Measurements from ENCODE around the gene NEMP1.

GRCh38 chr12:57047981-57048380 lies 30.6 kb downstream of the NEMP1 start:
- no peak for TF ChIP-seq MAX (IDR thresholded peaks at IDR 0.05)
- no peak for TF ChIP-seq FOXA1 (IDR thresholded peaks at IDR 0.05)
- no peak for TF ChIP-seq CTCF (IDR thresholded peaks at IDR 0.05; ENCODE audit: low read depth, low read length, missing input control)

Data from liver (tissue), 2 donors.